ENCODE results near the gene LRRN2.

DNA sequence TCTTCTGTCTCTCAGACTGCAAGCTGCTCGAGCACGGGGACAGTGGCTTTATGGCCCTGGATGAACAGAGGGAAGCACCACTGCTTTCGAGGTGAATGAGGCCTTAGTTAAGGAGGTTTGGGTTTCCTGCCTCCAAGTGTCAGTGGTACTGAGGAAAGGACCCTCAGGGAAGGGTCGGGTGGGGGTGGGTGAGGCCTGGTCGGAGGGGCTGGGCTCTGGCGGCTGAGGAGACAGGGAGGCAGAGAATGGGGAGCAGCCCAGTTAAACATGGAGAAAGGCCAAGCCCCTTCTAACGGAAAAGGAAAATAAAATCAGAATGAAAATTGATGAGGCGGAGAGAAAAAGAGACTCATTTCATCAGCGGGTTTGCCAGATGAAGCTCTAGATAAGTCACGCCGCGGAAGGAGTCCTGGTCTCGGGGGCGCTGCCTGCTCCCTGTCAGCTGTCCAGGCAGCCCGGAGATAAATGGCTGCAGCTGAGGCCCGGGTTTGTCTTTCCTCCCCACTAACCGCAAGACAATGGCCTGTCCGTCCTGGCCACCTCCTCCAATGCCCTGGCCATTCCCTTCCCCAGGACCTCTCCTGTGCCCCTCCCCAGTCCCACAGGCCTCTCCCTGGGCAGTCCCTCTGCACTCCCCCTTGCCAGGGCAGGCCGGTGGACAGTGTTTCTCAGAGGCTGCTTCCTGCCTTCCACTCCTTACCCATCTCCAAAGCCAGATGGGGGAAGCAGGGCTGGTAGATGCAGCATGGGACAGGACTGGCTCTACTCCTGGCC is 55.2 kb downstream of the LRRN2 start:
- TF ChIP-seq, protein P1, sequence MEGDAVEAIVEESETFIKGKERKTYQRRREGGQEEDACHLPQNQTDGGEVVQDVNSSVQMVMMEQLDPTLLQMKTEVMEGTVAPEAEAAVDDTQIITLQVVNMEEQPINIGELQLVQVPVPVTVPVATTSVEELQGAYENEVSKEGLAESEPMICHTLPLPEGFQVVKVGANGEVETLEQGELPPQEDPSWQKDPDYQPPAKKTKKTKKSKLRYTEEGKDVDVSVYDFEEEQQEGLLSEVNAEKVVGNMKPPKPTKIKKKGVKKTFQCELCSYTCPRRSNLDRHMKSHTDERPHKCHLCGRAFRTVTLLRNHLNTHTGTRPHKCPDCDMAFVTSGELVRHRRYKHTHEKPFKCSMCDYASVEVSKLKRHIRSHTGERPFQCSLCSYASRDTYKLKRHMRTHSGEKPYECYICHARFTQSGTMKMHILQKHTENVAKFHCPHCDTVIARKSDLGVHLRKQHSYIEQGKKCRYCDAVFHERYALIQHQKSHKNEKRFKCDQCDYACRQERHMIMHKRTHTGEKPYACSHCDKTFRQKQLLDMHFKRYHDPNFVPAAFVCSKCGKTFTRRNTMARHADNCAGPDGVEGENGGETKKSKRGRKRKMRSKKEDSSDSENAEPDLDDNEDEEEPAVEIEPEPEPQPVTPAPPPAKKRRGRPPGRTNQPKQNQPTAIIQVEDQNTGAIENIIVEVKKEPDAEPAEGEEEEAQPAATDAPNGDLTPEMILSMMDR (conservative IDR thresholded peaks at IDR 0.05), result no peak
- no peak for TF ChIP-seq EZH2 (IDR thresholded peaks at IDR 0.05; ENCODE audit: low read depth)

Data from PC-9 (cell line).